GM19043 (cell line): Measurements from ENCODE around the gene ALDH3B1.

ENCODE experiments used
- ATAC-seq: cut with Tn5 transposase; IDR thresholded peaks from one replicate; pipeline ENCODE4 v1.9.1; 2021; ENCODE audit warnings: low read depth; ENCODE audit not compliant: unreplicated experiment

Gene ALDH3B1

DNA sequence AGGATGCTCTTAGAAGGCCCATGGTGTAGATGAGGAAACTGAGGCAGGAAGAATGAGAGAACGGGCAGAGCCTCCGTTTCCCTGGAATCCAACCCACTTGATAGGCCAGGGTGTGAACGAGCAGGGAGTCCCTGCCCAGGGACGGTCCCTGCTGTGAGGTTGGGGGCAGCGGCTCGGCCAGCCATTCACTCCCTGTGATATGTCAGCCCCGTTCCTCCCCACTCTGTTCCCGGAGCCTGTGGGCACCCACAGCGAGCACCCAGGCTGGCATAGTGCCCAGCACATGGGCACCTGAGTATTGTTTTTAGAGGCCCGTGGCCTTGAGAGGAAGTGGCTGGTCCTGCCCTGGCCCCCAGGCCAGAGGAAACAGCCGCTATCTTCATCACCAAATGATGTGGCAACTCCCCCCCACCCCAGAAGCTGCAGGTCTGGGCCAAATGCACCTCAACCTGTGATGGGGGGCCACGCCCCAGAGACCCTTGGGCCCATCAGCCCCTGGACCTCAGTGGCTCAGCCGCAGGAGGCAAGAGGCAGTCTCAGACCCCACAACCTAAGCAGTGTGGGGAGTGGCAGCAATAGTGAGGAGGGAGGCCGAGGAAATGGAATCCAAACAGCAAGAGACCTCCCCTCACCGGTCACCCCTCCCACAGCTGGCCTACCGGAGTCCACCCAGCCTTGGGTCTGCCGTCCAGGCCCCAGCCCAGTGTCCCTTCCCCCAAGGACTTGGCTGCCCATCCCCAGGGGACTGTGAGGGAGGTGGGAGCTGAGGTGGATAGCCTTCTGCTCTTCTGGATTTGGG is 2.1 kb downstream of the ALDH3B1 start:
- no peak for ATAC-seq

DNA sequence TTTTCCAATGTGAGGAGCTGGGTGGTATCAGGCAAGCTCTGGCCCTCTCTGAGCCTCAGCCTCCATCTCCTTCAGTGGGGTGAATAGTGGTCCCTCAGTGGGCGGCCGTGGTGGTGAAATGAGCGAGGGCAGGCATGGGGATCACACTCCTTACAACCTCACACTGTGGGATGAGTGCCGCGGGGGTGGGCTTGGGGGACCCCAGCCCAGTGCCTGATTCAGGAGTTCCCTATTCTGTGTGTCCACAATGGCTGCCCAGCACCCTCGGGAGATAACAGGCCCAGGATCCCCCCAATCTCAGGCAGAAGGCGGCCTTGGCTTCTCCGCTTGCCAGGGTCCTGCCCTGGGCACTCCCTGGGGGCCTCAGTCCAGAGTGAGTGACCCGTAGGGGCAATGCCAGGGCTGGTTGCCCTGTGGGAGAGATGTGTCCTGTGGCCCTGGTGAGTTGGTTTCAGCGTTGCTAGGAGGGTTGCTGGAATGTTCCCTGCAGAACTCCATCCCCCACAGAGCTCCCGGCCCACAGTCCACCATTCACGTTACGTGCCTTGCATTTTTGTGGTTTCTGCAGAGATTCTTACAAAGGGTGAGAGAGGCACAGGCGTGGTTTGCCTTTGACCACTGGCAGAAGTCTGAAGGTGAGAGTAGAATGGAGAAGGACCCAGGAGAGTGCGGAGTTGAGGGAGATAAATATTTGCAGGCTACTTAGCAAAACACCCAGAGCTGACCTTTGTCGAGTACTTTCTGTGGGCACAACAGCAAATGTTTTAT is 2.9 kb downstream of the ALDH3B1 start:
- no peak for ATAC-seq

- no peak for ATAC-seq
These were observed 3.6 kb downstream of the ALDH3B1 start for GRCh38 chr11:68013611-68014156.

DNA sequence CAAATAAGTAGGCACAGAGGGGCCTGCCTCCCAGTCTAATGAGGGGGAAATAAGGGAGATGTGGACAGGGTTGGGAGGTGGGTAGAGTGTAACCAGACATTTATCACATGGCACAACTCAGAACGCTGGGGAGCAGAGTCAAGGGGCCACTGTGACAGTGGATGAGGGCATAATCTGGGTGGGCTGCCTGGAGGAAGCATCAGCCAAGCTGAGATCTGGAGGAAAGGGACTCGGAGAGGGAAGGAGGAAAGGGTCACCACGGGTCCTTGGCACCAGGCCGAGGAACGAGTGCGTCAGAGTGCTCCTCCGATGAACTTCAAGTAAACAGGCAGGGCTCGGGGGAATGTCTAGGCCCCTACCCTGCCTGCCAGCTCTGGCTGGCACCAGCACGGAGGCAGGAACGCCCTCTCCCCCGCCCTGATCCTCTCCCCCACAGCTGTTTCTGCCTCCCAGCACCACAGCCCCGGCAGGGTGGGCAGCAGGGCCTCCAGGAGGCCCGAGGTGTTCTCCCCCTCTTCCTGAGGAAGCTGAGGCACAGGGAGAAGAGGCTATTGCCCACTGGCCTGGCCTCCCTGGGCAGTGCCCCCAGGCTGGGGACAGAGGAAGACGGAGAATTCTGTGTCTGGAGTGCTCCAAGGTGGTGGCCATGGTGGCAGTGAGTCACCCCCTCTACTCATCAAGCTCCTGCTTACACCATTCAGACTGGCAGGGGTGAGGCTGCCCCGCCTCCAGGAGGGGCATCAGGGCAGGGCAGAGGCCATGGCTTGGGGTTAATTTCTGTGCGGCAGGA is 4.2 kb downstream of the ALDH3B1 start:
- ATAC-seq, result no peak

- no peak for ATAC-seq
These were observed 4.9 kb downstream of the ALDH3B1 start for GRCh38 chr11:68014947-68015447.

GRCh38 chr11:68015467-68015866 is 5.3 kb downstream of the ALDH3B1 start:
- ATAC-seq, result no peak

GRCh38 chr11:68016161-68016903 is 6.2 kb downstream of the ALDH3B1 start:
- no peak for ATAC-seq

DNA sequence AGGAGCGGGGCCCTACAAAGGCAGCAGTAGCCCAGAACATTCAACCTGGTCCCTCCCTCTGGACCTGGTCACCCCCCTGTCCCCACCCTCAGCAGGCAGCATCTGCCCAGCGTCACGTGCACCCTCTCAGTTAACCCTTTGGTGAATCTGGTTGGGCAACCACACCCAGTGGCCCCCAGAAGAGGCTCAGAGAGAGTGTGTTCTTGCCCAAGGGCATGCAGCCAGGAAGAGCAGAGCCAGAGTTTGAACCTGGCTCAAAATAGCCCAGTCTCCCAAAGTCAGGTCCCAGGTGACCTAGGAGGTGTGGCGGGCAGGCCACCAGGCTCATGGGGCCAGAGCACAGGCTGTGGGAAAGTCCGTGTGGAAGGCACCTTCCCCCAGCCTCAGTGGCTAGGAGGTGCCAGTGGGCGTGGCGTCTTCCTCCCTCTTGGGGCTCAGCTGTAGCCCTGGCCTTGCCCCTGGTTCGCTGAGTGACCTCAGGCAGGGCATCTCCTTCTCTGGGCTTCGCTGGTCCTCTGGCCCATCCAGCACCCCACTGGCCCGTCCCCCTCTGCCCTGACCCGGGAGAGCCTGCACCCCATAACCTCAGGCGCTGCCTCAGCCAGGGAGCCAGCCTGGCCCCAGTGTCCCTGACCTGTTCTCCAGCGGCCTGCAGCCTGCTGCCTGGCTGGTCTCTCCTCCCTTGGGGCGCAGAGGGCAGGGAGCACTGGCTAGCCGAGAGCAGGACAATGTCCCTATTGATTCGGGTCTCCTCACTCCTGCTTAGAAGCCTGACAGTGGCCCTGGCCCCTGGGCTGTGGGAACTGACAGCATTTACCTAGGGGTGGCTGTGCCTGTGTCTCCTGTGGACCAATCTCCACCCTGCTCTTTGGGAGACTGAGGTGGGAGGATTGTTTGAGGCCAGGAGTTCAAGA is 7.0 kb downstream of the ALDH3B1 start:
- ATAC-seq, result no peak

- no peak for ATAC-seq
These were observed 8.0 kb downstream of the ALDH3B1 start for GRCh38 chr11:68017980-68018729.

- ATAC-seq, result no peak
These were observed 8.6 kb downstream of the ALDH3B1 start for GRCh38 chr11:68018730-68019190.

DNA sequence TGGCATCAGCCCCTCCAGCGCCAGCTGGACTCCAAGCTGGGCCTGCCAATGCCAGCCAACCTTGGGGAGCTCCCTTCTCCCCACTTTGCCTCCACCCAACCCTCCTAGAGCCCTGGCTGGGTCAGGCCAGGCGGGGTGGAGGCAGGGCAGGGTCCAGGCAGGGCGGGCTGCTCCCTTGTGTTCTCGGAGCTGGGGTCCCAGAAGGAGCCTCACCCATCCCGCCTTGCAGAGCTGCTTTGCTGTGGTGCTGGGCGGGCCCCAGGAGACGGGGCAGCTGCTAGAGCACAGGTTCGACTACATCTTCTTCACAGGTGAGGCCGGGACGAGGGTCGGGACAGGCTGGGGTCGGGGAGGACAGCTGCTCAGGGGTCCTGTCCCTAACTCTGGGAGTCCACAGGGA is 9.4 kb downstream of the ALDH3B1 start:
- no peak for ATAC-seq

- no peak for ATAC-seq
These were observed 10.4 kb downstream of the ALDH3B1 start for GRCh38 chr11:68020575-68020974.

DNA sequence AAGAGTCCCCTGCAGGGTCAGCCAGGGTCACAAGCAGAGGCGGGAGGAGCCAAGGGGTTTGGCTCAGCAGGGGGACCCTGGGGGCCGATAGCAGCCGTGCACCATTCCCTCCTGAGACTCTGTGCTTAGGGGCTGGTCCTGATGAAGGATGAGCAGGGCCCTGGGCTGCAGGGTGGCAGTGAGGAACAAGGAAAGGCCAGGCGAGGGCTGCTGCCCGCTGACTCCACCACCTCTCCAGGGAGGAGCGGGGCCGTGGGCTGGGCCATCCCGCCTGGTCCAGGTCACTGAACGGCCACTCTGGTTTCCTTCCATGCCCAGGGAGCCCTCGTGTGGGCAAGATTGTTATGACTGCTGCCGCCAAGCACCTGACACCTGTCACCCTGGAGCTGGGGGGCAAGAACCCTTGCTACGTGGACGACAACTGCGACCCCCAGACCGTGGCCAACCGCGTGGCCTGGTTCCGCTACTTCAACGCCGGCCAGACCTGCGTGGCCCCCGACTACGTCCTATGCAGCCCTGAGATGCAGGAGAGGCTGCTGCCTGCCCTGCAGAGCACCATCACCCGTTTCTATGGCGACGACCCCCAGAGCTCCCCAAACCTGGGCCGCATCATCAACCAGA is 11.2 kb downstream of the ALDH3B1 start:
- ATAC-seq, result no peak

DNA sequence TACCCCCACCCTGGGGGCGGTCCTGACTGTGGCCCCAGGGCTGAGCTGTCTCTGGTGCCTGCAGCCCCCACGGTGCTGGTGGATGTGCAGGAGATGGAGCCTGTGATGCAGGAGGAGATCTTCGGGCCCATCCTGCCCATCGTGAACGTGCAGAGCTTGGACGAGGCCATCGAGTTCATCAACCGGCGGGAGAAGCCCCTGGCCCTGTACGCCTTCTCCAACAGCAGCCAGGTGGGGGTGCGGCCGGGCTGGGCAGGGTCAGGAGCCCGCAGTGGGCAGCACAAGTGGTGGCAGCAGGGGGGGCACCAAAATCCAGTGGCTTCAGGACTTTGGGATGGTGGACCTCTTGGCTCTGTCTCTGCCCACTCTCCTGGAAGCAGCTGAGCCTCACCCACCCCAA is 12.4 kb downstream of the ALDH3B1 start:
- no peak for ATAC-seq

- ATAC-seq, result no peak
These were observed 14.4 kb downstream of the ALDH3B1 start for GRCh38 chr11:68024508-68024907.

- ATAC-seq, result no peak
These were observed 14.9 kb downstream of the ALDH3B1 start for GRCh38 chr11:68025047-68025446.

DNA sequence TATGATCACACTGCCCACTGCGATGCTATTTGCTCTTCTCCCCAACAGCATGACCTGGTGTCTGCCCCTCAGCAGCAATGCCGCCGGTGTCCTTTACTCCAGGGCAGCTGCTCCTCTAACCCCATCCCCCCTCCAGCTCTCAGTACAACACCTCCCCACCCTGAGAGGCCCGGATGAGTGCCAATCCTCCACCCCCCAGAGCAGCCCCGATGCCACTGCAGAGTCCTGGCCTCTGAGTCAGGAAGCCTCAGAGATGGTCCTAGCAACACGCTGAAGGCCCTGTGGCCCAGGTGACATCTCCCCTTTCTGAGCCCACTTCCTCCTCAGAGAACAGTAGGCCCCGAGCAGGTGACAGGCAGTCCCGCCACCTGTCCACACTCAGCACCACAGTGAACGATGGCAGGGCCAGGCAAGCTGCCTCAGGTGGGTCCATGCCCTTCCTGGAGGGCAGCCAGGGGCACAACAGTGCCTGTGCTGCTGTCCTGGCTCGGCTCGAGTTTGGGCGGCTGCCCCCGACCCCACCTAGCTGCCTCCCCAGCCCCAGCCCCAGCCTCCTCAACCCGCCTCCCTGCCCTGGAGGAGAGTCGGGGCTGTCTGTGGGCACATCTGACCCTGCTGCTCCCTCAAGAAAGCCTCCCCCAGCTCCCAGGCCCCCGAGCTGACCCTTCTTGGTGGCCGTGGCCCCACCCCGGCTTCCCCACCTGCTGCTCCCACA is 16.4 kb downstream of the ALDH3B1 start:
- ATAC-seq, result no peak
